Bronchial epithelial cell (primary cell): ENCODE measurements around the gene MMP23B. TPM values are rescaled to one million over a fixed set of nuclear protein-coding genes. Genes with fewer than 3 reads are reported as not detected.
"Not testable (repeated sequence)": the region's sequence is repeated elsewhere in the genome, so short reads cannot be mapped to it uniquely, and the experiment has no call there.

Experiments used
- DNase-seq: peaks from one replicate; pipeline ENCODE4 v3.0.0-alpha.2; 2010; ENCODE audit warnings: low read depth
- FAIRE-seq: peaks from 2 replicates; lab custom pipeline; 2011; peaks lifted over from hg19 to GRCh38; lab: Jason Lieb, UNC
- H3K27me3 ChIP-seq: 2 replicates; pipeline ENCODE4 v1.5.1; 2011; ENCODE audit warnings: low read length; ENCODE audit not compliant: control insufficient read depth, insufficient read depth
- H3K36me3 ChIP-seq: 2 replicates; pipeline ENCODE4 v1.5.1; 2011; ENCODE audit warnings: low read length; ENCODE audit not compliant: control insufficient read depth, insufficient read depth
- H3K4me3 ChIP-seq: 2 replicates; pipeline ENCODE4 v1.5.1; 2011; ENCODE audit warnings: mild to moderate bottlenecking, low read depth, low read length, control low read depth
- CTCF ChIP-seq: IDR thresholded peaks from 2 replicates; pipeline ENCODE4 v1.5.1; 2011; ENCODE audit warnings: mild to moderate bottlenecking, moderate library complexity, low read length, control low read depth, inconsistent platforms; ENCODE audit not compliant: insufficient read depth, severe bottlenecking
- total RNA-seq: library from RNA; depleted of rRNA; stranded (reverse); fragments of >200 nt; gene quantifications from 2 replicates; pipeline ENCODE4 v1.2.1, GENCODE V29; 2014

The MMP23B gene
- total RNA-seq, 1 donor from 2014 or later = 0.26 TPM

- FAIRE-seq = peak; percentile 77
These were observed 37.2 kb upstream of the MMP23B start for GRCh38 chr1:1594602-1595260.

GRCh38 chr1:1595341-1595740 is 36.6 kb upstream of the MMP23B start:
- H3K4me3 ChIP-seq, H3K36me3 ChIP-seq, H3K27me3 ChIP-seq, DNase-seq, FAIRE-seq: not testable (repeated sequence)

More at GRCh38 chr1:1594602-1595260, 37.2 kb upstream of the MMP23B start:
- Histone ChIP-seq H3K4me3 (no peak overlapping the region), H3K36me3 (no peaks in the 10 kb centered on the region), H3K27me3 (peaks cover 8% of the 10 kb centered on the region)
- TF ChIP-seq CTCF = no peak
- DNase-seq = no peak

- DNase-seq (no peak), FAIRE-seq (no peak)
- no peak for TF ChIP-seq CTCF
- Histone ChIP-seq H3K27me3 (peaks cover 8% of the 10 kb centered on the region), H3K36me3 (no peaks in the 10 kb centered on the region), H3K4me3 (no peak overlapping the region)
These were observed 35.3 kb upstream of the MMP23B start for GRCh38 chr1:1596493-1597274.

GRCh38 chr1:1597275-1597930 is 34.6 kb upstream of the MMP23B start:
- FAIRE-seq (no peak), DNase-seq (no peak)
- H3K27me3 ChIP-seq = peaks cover 8% of the 10 kb centered on the region
- no peaks in the 10 kb centered on the region for H3K36me3 ChIP-seq
- no peak overlapping the region for H3K4me3 ChIP-seq
- TF ChIP-seq CTCF = peak; percentile 53

GRCh38 chr1:1598051-1598719 is 33.8 kb upstream of the MMP23B start:
- no peak for FAIRE-seq
- DNase-seq = no peak
- TF ChIP-seq CTCF = no peak
- Histone ChIP-seq H3K4me3 (no peak overlapping the region), H3K27me3 (peaks cover 8% of the 10 kb centered on the region), H3K36me3 (no peaks in the 10 kb centered on the region)

GRCh38 chr1:1598720-1599029 is 33.3 kb upstream of the MMP23B start:
- H3K4me3 ChIP-seq = no peak overlapping the region
- FAIRE-seq (no peak), DNase-seq (no peak)
- no peaks in the 10 kb centered on the region for H3K36me3 ChIP-seq
- no peak for TF ChIP-seq CTCF
- peaks cover 8% of the 10 kb centered on the region for H3K27me3 ChIP-seq
